ENCODE results near the gene ITGB4.

DNA sequence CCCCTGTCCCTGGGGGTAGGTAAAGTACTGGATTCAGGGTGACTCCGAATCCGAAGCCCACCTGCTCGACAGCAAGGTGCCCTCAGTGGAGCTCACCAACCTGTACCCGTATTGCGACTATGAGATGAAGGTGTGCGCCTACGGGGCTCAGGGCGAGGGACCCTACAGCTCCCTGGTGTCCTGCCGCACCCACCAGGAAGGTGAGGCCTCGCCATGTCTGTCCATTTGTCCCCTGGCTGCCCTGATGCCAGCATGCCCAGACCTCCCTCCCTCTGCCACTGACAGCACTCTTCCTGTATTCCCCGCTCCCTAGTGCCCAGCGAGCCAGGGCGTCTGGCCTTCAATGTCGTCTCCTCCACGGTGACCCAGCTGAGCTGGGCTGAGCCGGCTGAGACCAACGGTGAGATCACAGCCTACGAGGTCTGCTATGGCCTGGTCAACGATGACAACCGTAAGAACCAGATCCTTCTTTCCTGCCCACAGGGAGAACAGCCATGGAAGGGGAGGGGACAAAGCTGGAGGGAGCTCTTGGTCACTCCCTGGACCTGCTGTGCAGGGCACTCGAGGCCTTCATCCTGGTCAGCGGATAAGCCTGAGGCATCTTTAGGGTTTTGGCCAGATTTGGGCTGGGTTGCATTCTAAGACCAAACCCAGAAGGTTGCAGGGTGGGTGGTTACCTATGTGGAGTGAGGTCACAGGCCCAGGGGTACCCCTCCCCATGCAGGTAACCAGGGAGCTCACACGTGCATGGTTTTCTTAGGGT, 29.6 kb downstream of the ITGB4 start:
- TF ChIP-seq CTCF (IDR thresholded peaks at IDR 0.05 in 2 of 3, conservative IDR thresholded peaks at IDR 0.05 in 1 of 3; ENCODE audit: borderline replicate concordance in 1 of 3, insufficient read depth in 1 of 3, low read depth in 2 of 3, low read length in 2 of 3) (no peak), RAD21 (IDR thresholded peaks at IDR 0.05; ENCODE audit: low read depth) (no peak), ZBTB33 (IDR thresholded peaks at IDR 0.05; ENCODE audit: extremely low read depth, insufficient replicate concordance, low read length) (no peak), CEBPB (IDR thresholded peaks at IDR 0.05; ENCODE audit: low read depth) (no peak), SP1 (IDR thresholded peaks at IDR 0.05; ENCODE audit: low read depth) (no peak), YY1 (IDR thresholded peaks at IDR 0.05; ENCODE audit: extremely low read depth, insufficient replicate concordance, low read depth, low read length) (no peak), ELF1 (IDR thresholded peaks at IDR 0.05; ENCODE audit: borderline replicate concordance, low read depth) (no peak), EZH2 (IDR thresholded peaks at IDR 0.05) (no peak), EGR1 (IDR thresholded peaks at IDR 0.05; ENCODE audit: low read depth) (no peak), POLR2AphosphoS5 (IDR thresholded peaks at IDR 0.05; ENCODE audit: low read depth, low read length) (no peak; the same call in 1 of the 2 replicates), JUND (IDR thresholded peaks at IDR 0.05) (no peak)
